ENCODE measurements around the gene C22orf31.
"Not testable (repeated sequence)": the region's sequence is repeated elsewhere in the genome, so short reads cannot be mapped to it uniquely, and the experiment has no call there.

C22orf31 gene

GRCh38 chr22:29053048-29053702, 8.5 kb downstream of the C22orf31 start:
- no peak for DNase-seq

DNA sequence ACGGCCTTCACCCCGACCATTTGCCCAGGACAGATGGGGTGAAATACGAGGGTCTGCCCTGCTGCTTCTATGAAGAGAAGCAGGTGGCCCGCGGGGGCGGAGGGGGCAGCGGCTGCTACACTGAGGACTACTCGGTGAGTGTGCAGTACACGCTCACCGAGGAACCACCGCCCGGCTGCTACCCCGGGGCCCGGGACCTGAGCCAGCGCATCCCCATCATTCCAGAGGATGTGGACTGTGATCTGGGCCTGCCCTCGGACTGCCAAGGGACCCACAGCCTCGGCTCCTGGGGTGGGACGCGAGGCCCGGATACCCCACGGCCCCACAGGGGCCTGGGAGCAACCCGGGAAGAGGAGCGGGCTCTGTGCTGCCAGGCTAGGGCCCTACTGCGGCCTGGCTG, 11.2 kb downstream of the C22orf31 start:
- DNase-seq, result no peak

DNA sequence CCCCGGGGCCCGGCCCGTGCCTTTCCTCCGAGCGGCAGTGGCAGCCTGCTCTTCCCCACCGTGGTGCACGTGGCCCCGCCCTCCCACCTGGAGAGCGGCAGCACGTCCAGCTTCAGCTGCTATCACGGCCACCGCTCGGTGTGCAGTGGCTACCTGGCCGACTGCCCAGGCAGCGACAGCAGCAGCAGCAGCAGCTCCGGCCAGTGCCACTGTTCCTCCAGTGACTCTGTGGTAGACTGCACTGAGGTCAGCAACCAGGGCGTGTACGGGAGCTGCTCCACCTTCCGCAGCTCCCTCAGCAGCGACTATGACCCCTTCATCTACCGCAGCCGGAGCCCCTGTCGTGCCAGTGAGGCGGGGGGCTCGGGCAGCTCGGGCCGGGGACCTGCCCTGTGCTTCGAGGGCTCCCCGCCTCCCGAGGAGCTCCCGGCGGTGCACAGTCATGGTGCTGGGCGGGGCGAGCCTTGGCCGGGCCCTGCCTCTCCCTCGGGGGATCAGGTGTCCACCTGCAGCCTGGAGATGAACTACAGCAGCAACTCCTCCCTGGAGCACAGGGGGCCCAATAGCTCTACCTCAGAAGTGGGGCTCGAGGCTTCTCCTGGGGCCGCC, 11.9 kb downstream of the C22orf31 start:
- no peak for DNase-seq

DNA sequence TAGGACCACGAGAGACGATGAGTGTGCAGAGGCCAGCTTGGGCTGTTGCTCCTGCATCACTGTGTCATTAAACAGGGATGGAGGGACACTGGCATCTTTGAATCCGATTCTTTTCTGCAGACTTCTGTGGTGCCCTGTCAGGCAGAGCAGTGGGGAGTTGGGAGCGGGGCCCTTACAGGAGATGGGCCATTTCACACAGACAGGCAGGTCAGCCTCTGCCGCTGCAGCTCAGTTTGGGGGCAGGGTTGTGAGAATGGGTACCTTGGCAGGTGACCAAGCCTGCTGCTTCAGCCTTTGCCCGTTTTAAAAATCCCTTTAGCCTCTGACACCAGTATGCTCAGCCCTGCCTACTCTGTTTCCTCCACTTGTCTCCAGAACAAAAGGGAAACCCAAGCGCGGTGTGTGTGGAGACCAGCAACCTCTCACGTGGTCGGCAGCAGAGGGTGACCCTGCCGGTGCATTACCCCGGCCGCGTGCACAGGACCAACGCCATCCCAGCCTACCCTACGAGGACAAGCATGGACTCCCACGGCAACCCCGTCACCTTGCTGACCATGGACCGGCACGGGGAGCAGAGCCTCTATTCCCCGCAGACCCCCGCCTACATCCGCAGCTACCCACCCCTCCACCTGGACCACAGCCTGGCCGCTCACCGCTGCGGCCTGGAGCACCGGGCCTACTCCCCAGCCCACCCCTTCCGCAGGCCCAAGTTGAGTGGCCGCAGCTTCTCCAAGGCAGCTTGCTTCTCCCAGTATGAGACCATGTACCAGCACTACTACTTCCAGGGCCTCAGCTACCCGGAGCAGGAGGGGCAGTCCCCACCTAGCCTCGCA, 12.6 kb downstream of the C22orf31 start:
- DNase-seq, result no peak

DNA sequence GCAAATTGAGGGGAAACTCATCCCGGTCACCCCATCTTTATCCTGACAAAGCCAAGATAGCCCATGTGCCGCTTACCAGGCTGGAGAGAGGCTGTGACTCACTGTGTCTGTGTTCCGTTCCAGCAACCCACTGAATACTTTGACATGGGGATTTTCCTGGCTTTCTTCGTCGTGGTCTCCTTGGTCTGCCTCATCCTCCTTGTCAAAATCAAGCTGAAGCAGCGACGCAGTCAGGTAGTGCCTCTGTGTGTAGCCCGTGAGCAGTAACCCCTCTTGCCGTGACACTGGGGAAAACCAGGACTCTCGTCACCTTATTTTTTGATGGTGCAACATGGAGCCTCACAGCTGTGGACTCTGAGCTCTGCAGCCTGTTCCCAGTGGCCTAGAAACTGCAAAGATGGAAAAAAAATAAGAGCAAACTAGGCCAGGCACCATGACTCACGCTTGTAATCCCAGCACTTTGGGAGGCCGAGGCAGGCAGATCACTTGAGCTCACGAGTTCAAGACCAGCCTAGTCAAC, 16.9 kb downstream of the C22orf31 start:
- DNase-seq, result no peak

GRCh38 chr22:29043906-29044575, 17.6 kb downstream of the C22orf31 start:
- DNase-seq, result no peak

DNA sequence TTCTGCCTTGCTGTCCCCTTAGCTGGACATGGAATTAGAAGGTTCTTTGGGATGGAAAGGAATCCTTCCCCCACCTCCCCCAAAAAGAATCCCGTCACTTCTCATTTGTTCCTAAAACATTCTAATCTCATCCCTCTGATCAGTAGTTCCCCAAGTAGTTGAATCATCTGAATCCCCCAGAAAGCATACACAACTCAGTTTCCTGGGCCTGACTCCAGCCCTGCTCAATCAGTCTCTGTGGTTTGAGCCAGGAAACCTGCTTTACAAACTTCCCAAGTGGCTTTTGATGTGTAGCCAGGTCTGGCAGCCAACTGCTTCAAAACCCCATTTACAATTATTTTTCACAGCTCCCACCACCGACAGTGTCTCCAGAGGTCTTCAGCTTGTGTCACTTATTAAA, 20.2 kb downstream of the C22orf31 start:
- no peak for DNase-seq

GRCh38 chr22:29040385-29041275, 21.0 kb downstream of the C22orf31 start:
- peak; percentile 66 for DNase-seq

GRCh38 chr22:29039684-29040083, 21.9 kb downstream of the C22orf31 start:
- DNase-seq, result not testable (repeated sequence)

DNA sequence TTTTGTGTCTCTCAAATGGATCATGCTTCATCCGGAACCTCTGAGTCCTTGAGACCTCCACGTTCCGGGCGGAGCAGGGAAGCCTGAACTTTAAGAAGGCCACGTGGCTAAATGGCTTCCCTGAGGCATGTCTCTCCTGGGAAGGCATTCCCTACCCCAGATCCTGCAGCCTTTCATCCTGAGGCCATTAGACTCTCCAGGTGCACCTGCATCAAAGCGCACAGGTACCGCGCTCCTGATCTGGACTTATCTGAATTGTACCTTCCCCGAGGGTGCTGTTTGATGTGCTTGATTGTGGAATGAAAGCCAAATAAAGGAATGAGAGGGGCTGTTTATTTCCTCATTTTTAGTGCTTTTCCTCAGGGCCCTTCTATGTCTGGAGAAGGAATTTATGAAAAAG, 22.5 kb downstream of the C22orf31 start:
- no peak for DNase-seq

- no peak for DNase-seq
These were observed 24.2 kb downstream of the C22orf31 start for GRCh38 chr22:29037340-29037932.

- no peak for DNase-seq
These were observed 29.0 kb downstream of the C22orf31 start for GRCh38 chr22:29032584-29032983.

GRCh38 chr22:29032014-29032475, 29.6 kb downstream of the C22orf31 start:
- no peak for DNase-seq

GRCh38 chr22:29031227-29032011, 30.2 kb downstream of the C22orf31 start:
- DNase-seq, result no peak

DNA sequence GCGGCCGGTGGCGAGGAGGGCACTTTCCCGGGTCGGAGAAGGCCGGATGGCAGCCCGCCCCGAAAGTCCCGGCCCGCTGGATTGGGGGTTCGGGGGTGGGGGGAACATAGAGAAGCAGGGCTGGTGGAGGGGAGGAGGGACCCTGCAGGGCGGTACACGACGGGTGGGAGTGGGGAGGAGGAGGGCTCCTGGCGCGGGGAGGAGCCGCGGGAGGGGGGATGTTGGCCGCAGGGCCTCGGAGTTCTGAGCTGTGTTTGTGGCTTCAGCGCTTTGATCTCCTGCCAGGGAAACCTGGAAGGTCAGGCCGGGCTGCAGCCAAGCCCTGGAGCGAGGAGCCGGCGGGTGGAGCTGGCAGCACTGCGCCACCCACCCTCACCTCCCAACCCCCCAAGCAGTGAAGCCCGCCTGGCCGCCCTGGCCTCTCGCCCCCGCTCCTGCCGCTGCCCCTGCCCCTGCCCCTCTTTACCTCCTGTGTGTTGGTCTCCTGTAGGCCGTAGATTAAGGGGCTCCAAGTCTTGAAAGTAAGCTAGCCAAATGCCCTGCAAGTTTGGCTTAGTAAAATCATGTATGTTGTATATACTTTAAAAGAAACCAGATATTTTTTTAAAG, 30.9 kb downstream of the C22orf31 start:
- no peak for DNase-seq

DNA sequence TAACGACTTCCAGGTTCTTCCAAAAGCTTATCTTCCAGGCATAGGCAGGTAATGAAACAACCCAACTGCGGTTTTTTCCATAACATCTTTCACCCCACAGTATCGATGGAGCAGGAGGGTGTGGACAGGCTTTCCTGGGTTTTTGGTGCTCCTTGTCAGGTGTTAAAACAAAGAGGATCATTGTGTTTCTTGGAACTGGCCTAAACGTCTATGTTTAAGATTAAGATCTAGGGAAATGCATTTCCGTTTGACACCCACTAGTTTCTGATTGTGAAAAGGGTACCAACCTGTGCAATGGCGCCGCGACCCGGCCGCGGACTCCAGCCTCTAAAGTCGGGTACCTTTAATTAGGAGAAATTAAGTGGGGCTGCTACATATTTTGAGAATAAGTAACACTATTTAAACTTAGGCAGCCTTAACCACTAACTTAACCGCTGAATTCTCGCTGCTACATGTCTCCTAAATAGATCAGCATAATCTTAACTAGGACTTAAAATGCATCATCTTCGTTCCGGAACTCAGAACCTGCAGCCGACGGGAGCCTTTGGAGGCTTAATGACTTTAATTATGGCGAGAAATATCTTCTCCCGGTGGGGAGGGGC, 31.5 kb downstream of the C22orf31 start:
- DNase-seq, result no peak

DNA sequence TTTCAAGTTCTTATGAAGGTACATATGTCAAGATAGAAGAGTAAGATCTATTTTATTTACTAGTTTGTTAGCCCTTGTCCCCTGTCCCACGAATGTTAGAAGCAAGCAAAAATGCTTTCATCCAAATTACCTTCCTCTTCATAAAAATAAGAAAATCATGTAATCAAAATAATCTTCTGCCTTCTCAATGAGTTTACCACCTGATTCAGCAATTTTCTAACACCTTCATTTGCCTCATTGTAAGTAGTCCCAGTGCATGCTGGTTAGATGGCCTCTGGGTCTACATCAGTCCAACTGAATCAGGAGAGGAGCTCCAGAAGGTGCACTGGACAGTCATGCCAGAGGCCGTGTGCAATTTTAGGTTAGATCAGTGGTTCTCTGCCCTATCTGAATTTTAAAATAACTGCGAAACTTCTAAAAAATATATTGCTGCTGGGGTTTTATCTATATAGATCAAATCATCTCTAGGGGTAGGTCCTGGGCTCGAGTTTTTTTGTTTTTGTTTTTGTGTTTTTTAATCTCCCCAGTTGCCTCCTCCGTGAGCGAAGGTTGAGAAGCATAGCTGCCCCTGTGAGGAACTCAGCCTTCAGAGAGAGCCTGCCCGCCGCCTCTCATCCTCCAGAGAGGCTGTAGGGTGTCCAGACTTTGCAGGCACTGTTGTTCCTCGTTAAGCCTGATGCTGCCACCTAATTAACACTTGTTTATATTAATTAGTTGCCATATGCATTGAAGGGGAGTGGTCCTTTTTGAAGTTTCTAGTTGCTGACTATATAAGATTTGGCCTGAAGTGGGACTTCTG, 32.2 kb downstream of the C22orf31 start:
- DNase-seq, result no peak

DNA sequence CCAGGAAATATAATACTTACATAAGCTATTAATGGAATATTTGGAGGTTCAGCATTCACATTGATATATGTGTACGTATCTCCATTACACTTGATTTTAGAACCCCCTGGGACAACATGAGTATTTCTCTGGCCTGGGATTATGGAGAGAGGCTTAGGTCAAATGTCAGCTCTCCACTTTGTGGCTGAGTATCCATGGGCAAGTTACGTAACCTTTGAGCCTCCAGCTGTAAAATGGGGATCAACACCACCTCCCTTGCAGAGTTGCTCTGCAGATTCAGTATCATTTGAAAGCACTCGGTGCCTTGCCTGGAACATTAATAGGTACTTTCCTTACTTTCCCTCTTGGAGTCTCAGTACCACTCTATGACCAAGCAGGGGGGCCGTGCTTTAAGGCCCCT, 33.2 kb downstream of the C22orf31 start:
- DNase-seq, result no peak

GRCh38 chr22:29026579-29026978, 35.1 kb downstream of the C22orf31 start:
- no peak for DNase-seq
